Sigmoid colon (tissue), 7 donors: ENCODE data around the gene TSC22D1. TPM values are rescaled to one million over a fixed set of nuclear protein-coding genes. Genes with fewer than 3 reads are reported as not detected.

Experiments used
- DNase-seq: peaks from one replicate; pipeline ENCODE4 v3.0.0-alpha.2; 2019
- H3K27ac ChIP-seq, 4 donors: fragments of 200-600 bp; sonication (generic); one replicate each; pipeline ENCODE4 v1.5.1; 2016 to 2019; ENCODE audit warnings: mild to moderate bottlenecking in 1 of 4
- H3K27me3 ChIP-seq, 3 donors: fragments of 200-600 bp; sonication (generic); one replicate each; pipeline ENCODE4 v1.5.1; 2019; ENCODE audit warnings: mild to moderate bottlenecking in 1 of 3
- H3K36me3 ChIP-seq, 4 donors: fragments of 200-600 bp; sonication (generic); one replicate each; pipeline ENCODE4 v1.5.1; 2016 to 2019
- H3K4me1 ChIP-seq, 4 donors: fragments of 200-600 bp; sonication (generic); one replicate each; pipeline ENCODE4 v1.5.1; 2017 to 2019
- H3K4me3 ChIP-seq, 4 donors: fragments of 200-600 bp; sonication (generic); one replicate each; pipeline ENCODE4 v1.5.1; 2017 to 2019; ENCODE audit warnings: mild to moderate bottlenecking in 2 of 4, moderate library complexity in 1 of 4
- H3K9me3 ChIP-seq, 4 donors: fragments of 200-600 bp in 3 of 4; sonication (generic) in 3 of 4; one replicate each; pipeline versions ENCODE4 v1.5.1 to v1.6.1; 2013 to 2019
- CTCF ChIP-seq, 4 experiments: fragments of 450-650 bp in 3 of 4; fragments of 200-600 bp in 1 of 4; IDR thresholded peaks; one replicate each; pipeline ENCODE4 v1.5.1; 2016 to 2019; ENCODE audit warnings: antibody characterized with exemption in 4 of 4, mild to moderate bottlenecking in 3 of 4, moderate library complexity in 2 of 4
- EP300 ChIP-seq, 4 donors: sonication (generic); formaldehyde crosslinking; IDR thresholded peaks; one replicate each; pipeline ENCODE4 v1.6.1; 2017; ENCODE audit warnings: antibody characterized with exemption in 4 of 4
- POLR2A ChIP-seq, 2 donors: fragments of 450-650 bp; IDR thresholded peaks; one replicate each; pipeline ENCODE4 v1.6.1; 2016; ENCODE audit warnings: antibody characterized with exemption in 2 of 2, mild to moderate bottlenecking in 2 of 2, moderate library complexity in 2 of 2
- POLR2AphosphoS5 ChIP-seq, 4 donors: sonication (generic); formaldehyde crosslinking; IDR thresholded peaks; one replicate each; pipeline ENCODE4 v1.6.1; 2017; ENCODE audit warnings: antibody characterized with exemption in 4 of 4
- WGBS, 2 donors: extraction: QIAGEN DNeasy Blood & Tissue Kit; methylation state at CpG; one replicate each; pipeline ENCODE4 v1.1.7; 2013; 5-methylcytosine and 5-hydroxymethylcytosine counted together
- intact Hi-C: fragments of 100-400 bp; cut with DNase I; formaldehyde crosslinking; loops from one replicate; pipeline ENCODE4 v1.15.1; 2023
- polyA plus RNA-seq, 3 donors: library from polyadenylated mRNA; stranded (reverse); fragments of 200-250 nt; gene quantifications; one replicate each; pipeline ENCODE4 v1.2.3, GENCODE V29; 2013
- total RNA-seq, 4 donors: library from RNA; depleted of rRNA; stranded (reverse); fragments of >200 nt; gene quantifications; one replicate each; pipeline ENCODE4 v1.1.0, GENCODE V29; 2016
- donor health status: healthy with polysubstance abuse.
- donor health status: Bipolar disorder and iron deficiency.
- donor health status: healthy.

Gene TSC22D1
- total and polyA plus RNA-seq, 7 donors: 121 to 225 (median 176) TPM

GRCh38 chr13:44574466-44574855 lies 1.7 kb downstream of the TSC22D1 start:
- no peaks in the 10 kb centered on the region for H3K9me3 ChIP-seq
- intact Hi-C loops: no loop called here
- H3K4me3 ChIP-seq: peak overlapping the region in 1 of 4 donors; percentile 90
- no peaks in the 10 kb centered on the region for H3K36me3 ChIP-seq
- no peaks in the 10 kb centered on the region for H3K27me3 ChIP-seq
- WGBS, 2 donors: 51 to 81% methylated on average over 1 of the region's 1 CpG
- peak overlapping the region in 1 of 4 donors; percentile 99 for H3K27ac ChIP-seq
- peaks cover 0 to 58% (median 36%) of the 10 kb centered on the region in 4 donors for H3K4me1 ChIP-seq
- no peak for DNase-seq
- TF ChIP-seq POLR2AphosphoS5 (IDR thresholded peaks at IDR 0.05): no peak
- no peak for TF ChIP-seq POLR2A (IDR thresholded peaks at IDR 0.05)
- no peak for TF ChIP-seq CTCF (IDR thresholded peaks at IDR 0.05)
- TF ChIP-seq EP300 (IDR thresholded peaks at IDR 0.05): no peak

- no peaks in the 10 kb centered on the region for H3K36me3 ChIP-seq
- intact Hi-C loops: no loop called here
- no peak for DNase-seq
- no peak for TF ChIP-seq POLR2A (IDR thresholded peaks at IDR 0.05)
- no peak for TF ChIP-seq POLR2AphosphoS5 (IDR thresholded peaks at IDR 0.05)
- no peak for TF ChIP-seq EP300 (IDR thresholded peaks at IDR 0.05)
- no peak for TF ChIP-seq CTCF (IDR thresholded peaks at IDR 0.05)
- no peaks in the 10 kb centered on the region for H3K27me3 ChIP-seq
- no peaks in the 10 kb centered on the region for H3K9me3 ChIP-seq
- 89 to 90% methylated on average over 4 of the region's 4 CpGs for WGBS, 2 donors
- no peak overlapping the region for H3K27ac ChIP-seq
- peak overlapping the region in 1 of 4 donors; percentile 4 for H3K4me3 ChIP-seq
- H3K4me1 ChIP-seq: peaks cover 0 to 58% (median 36%) of the 10 kb centered on the region in 4 donors
These were observed 2.2 kb downstream of the TSC22D1 start for GRCh38 chr13:44573790-44574465.

- TF ChIP-seq EP300 (IDR thresholded peaks at IDR 0.05) (no peak), POLR2AphosphoS5 (IDR thresholded peaks at IDR 0.05) (no peak), POLR2A (IDR thresholded peaks at IDR 0.05) (no peak), CTCF (IDR thresholded peaks at IDR 0.05) (no peak)
- H3K27ac ChIP-seq: no peak overlapping the region
- peak overlapping the region in 1 of 4 donors; percentile 4 for H3K4me3 ChIP-seq
- 94 to 95% methylated on average over 7 of the region's 7 CpGs for WGBS, 2 donors
- H3K4me1 ChIP-seq: peaks cover 0 to 51% (median 30%) of the 10 kb centered on the region in 4 donors
- no peaks in the 10 kb centered on the region for H3K27me3 ChIP-seq
- H3K36me3 ChIP-seq: no peaks in the 10 kb centered on the region
- DNase-seq: no peak
- H3K9me3 ChIP-seq: no peaks in the 10 kb centered on the region
- intact Hi-C loops: no loop called here
These were observed 3.1 kb downstream of the TSC22D1 start for GRCh38 chr13:44573071-44573470.

- intact Hi-C loops: no loop called here
- no peak overlapping the region for H3K27ac ChIP-seq
These were observed 9.5 kb downstream of the TSC22D1 start for GRCh38 chr13:44566601-44567000.

More at GRCh38 chr13:44566601-44567000, 9.5 kb downstream of the TSC22D1 start:
- Histone ChIP-seq H3K4me1 (peaks cover 0 to 10% (median under 1%) of the 10 kb centered on the region in 4 donors), H3K27me3 (no peaks in the 10 kb centered on the region), H3K4me3 (no peak overlapping the region), H3K9me3 (no peaks in the 10 kb centered on the region), H3K36me3 (no peaks in the 10 kb centered on the region)
- DNase-seq: no peak
- TF ChIP-seq POLR2A (IDR thresholded peaks at IDR 0.05) (no peak), EP300 (IDR thresholded peaks at IDR 0.05) (no peak), CTCF (IDR thresholded peaks at IDR 0.05) (no peak), POLR2AphosphoS5 (IDR thresholded peaks at IDR 0.05) (no peak)
